Epithelial cell of esophagus (primary cell): ENCODE data around the gene ARHGEF17.
A peak's percentile ranks its signal among the peaks of the same experiment; 100 is the strongest.
"Not testable (repeated sequence)": the region's sequence is repeated elsewhere in the genome, so short reads cannot be mapped to it uniquely, and the experiment has no call there.

Experiments used
- DNase-seq: peaks from one replicate; pipeline ENCODE4 v3.0.0; 2010; ENCODE audit warnings: low read depth
- H3K4me3 ChIP-seq: 2 replicates; pipeline ENCODE4 v1.5.1; 2011; ENCODE audit warnings: mild to moderate bottlenecking, low read length, control low read depth
- CTCF ChIP-seq: IDR thresholded peaks from 2 replicates; pipeline ENCODE4 v1.5.1; 2011; ENCODE audit warnings: low read depth, mild to moderate bottlenecking, low read length, control low read depth, inconsistent platforms; ENCODE audit not compliant: insufficient read depth; ENCODE audit errors: missing control alignments

The ARHGEF17 gene

GRCh38 chr11:73273222-73273895, 34.7 kb upstream of the ARHGEF17 start:
- no peak for TF ChIP-seq CTCF
- no peak for DNase-seq
- H3K4me3 ChIP-seq: no peak overlapping the region

GRCh38 chr11:73274191-73274590, 33.9 kb upstream of the ARHGEF17 start:
- H3K4me3 ChIP-seq, DNase-seq: not testable (repeated sequence)

GRCh38 chr11:73274722-73275380, 33.2 kb upstream of the ARHGEF17 start:
- no peak for DNase-seq
- no peak for TF ChIP-seq CTCF
- no peak overlapping the region for H3K4me3 ChIP-seq

- DNase-seq: peak; percentile 55
Observed at GRCh38 chr11:73275381-73275750, 32.7 kb upstream of the ARHGEF17 start.

GRCh38 chr11:73277467-73277866, 30.6 kb upstream of the ARHGEF17 start:
- no peak for DNase-seq
- no peak overlapping the region for H3K4me3 ChIP-seq
- TF ChIP-seq CTCF: no peak

More at GRCh38 chr11:73275381-73275750, 32.7 kb upstream of the ARHGEF17 start:
- H3K4me3 ChIP-seq: no peak overlapping the region
- TF ChIP-seq CTCF: no peak

- TF ChIP-seq CTCF: no peak
Observed at GRCh38 chr11:73280626-73281025, 27.4 kb upstream of the ARHGEF17 start.

GRCh38 chr11:73281201-73281741, 26.8 kb upstream of the ARHGEF17 start:
- no peak overlapping the region for H3K4me3 ChIP-seq
- TF ChIP-seq CTCF: no peak
- DNase-seq: no peak

More at GRCh38 chr11:73280626-73281025, 27.4 kb upstream of the ARHGEF17 start:
- no peak for DNase-seq
- no peak overlapping the region for H3K4me3 ChIP-seq
